ENCODE measurements around the gene MIS18BP1.
"Not testable (repeated sequence)": the region's sequence is repeated elsewhere in the genome, so short reads cannot be mapped to it uniquely, and the experiment has no call there.

MIS18BP1 gene

GRCh38 chr14:45246151-45246550 is 6.9 kb downstream of the MIS18BP1 start:
- no peak for DNase-seq (ENCODE audit: low read depth in 3 of 3)

GRCh38 chr14:45242706-45243105 is 10.3 kb downstream of the MIS18BP1 start:
- no peak for DNase-seq (ENCODE audit: low read depth in 3 of 3)

GRCh38 chr14:45238988-45239387 is 14.0 kb downstream of the MIS18BP1 start:
- DNase-seq (ENCODE audit: low read depth in 3 of 3), result no peak

- DNase-seq (ENCODE audit: low read depth in 3 of 3), result no peak
Measured at GRCh38 chr14:45227566-45227965, 25.4 kb downstream of the MIS18BP1 start.

GRCh38 chr14:45222485-45223262 is 30.3 kb downstream of the MIS18BP1 start:
- no peak for DNase-seq (ENCODE audit: low read depth in 3 of 3)

- DNase-seq (ENCODE audit: low read depth in 3 of 3), result not testable (repeated sequence)
Measured at GRCh38 chr14:45214341-45214740, 38.7 kb downstream of the MIS18BP1 start.

GRCh38 chr14:45213716-45214115 is 39.3 kb downstream of the MIS18BP1 start:
- not testable (repeated sequence) for DNase-seq (ENCODE audit: low read depth in 3 of 3)

GRCh38 chr14:45212231-45212630 is 40.8 kb downstream of the MIS18BP1 start:
- DNase-seq (ENCODE audit: low read depth in 3 of 3), result no peak

- no peak for DNase-seq (ENCODE audit: low read depth in 3 of 3)
Measured at GRCh38 chr14:45211295-45211694, 41.7 kb downstream of the MIS18BP1 start.

- DNase-seq (ENCODE audit: low read depth in 3 of 3), result no peak
Measured at GRCh38 chr14:45210159-45210558, 42.8 kb downstream of the MIS18BP1 start.

GRCh38 chr14:45204241-45204640 is 48.8 kb downstream of the MIS18BP1 start:
- DNase-seq (ENCODE audit: low read depth in 3 of 3), result no peak

GRCh38 chr14:45201905-45202304 is 51.1 kb downstream of the MIS18BP1 start:
- no peak for DNase-seq (ENCODE audit: low read depth in 3 of 3)

- no peak for DNase-seq (ENCODE audit: low read depth in 3 of 3)
Measured at GRCh38 chr14:45199230-45199629, 53.8 kb downstream of the MIS18BP1 start.

- DNase-seq (ENCODE audit: low read depth in 3 of 3), result no peak
Measured at GRCh38 chr14:45198551-45198950, 54.5 kb downstream of the MIS18BP1 start.

- no peak for DNase-seq (ENCODE audit: low read depth in 3 of 3)
Measured at GRCh38 chr14:45194964-45195363, 58.0 kb downstream of the MIS18BP1 start.

- no peak for DNase-seq (ENCODE audit: low read depth in 3 of 3)
Measured at GRCh38 chr14:45185100-45185814, 67.7 kb downstream of the MIS18BP1 start.

GRCh38 chr14:45181806-45182205 is 71.2 kb downstream of the MIS18BP1 start:
- no peak for DNase-seq (ENCODE audit: low read depth in 3 of 3)

GRCh38 chr14:45181329-45181728 is 71.7 kb downstream of the MIS18BP1 start:
- no peak for DNase-seq (ENCODE audit: low read depth in 3 of 3)

GRCh38 chr14:45177076-45177475 is 75.9 kb downstream of the MIS18BP1 start:
- DNase-seq (ENCODE audit: low read depth in 3 of 3), result no peak

GRCh38 chr14:45169906-45170305 is 83.1 kb downstream of the MIS18BP1 start:
- DNase-seq (ENCODE audit: low read depth in 3 of 3), result no peak

- no peak for DNase-seq (ENCODE audit: low read depth in 3 of 3)
Measured at GRCh38 chr14:45156067-45156466, 96.9 kb downstream of the MIS18BP1 start.
